K562 (cell line): ENCODE results near the gene BEST1. TPM values are rescaled to one million over a fixed set of nuclear protein-coding genes. Genes with fewer than 3 reads are reported as not detected.
A peak's percentile ranks its signal among the peaks of the same experiment; 100 is the strongest.

Source experiments
- CXXC5 ChIP-seq: fragments of 250-450 bp; sonication (Bioruptor Pico); IDR thresholded peaks from 2 replicates; pipeline ENCODE4 v1.8.0; 2022; ENCODE audit warnings: inconsistent platforms, mild to moderate bottlenecking, moderate library complexity
- FOSL1 ChIP-seq: fragments of 200-800 bp; sonication (Bioruptor generic); conservative IDR thresholded peaks from 2 replicates; pipeline ENCODE4 v1.6.1; 2016; ENCODE audit warnings: missing genetic modification characterization, missing compliant biosample characterization
- LCOR ChIP-seq: sonication (generic); formaldehyde crosslinking; IDR thresholded peaks from 2 replicates; pipeline ENCODE4 v1.8.0; 2022; ENCODE audit warnings: mild to moderate bottlenecking, missing genetic modification reagents
- SMARCA4 ChIP-seq: fragments of 450-650 bp; IDR thresholded peaks from 2 replicates; pipeline ENCODE4 v1.6.1; 2016
- TRIM24 ChIP-seq, 2 experiments: fragments of 450-650 bp; IDR thresholded peaks; 2 replicates each; pipeline ENCODE4 v1.6.1; 2016
- ZC3H11A ChIP-seq: IDR thresholded peaks from 2 replicates; pipeline ENCODE4 v1.6.1; 2012; ENCODE audit warnings: low read depth, low read length, improper control_type of control experiment
- polyA plus RNA-seq, 8 experiments: library from polyadenylated mRNA; depleted of rRNA in 4 of 8; stranded (reverse) in 5 of 8; unstranded in 3 of 8; fragments of >200 nt; fragmentation: Nextera tagmentation in 2 of 8; fragmentation: Illumina TruSeq in 1 of 8; extraction: Ambion mirVana in 2 of 8; extraction: Trizol in 1 of 8; gene quantifications; 2 replicates each; pipeline versions ENCODE4 v1.2.1 to v1.2.3, GENCODE V29; 2011 to 2014; ENCODE audit warnings: inconsistent platforms in 1 of 8, missing spikeins in 1 of 8
- total RNA-seq, 7 experiments: library from RNA; depleted of rRNA in 6 of 7; stranded (reverse); fragments of >200 nt in 6 of 7; fragmentation: Illumina TruSeq in 2 of 7; extraction: Trizol in 2 of 7; gene quantifications; 2 replicates each; pipeline versions ENCODE4 v1.2.1 to v1.2.3, GENCODE V29; 2011 to 2021; ENCODE audit warnings: low replicate concordance in 1 of 7
- TF ChIP-seq, protein P1 (sequence below), 3 experiments: fragments of 200-800 bp in 1 of 3; fragments of 250-450 bp in 1 of 3; fragments of 450-650 bp in 1 of 3; sonication (Bioruptor Pico) in 1 of 3; sonication (Bioruptor generic) in 1 of 3; formaldehyde crosslinking in 1 of 3; IDR thresholded peaks; 2 replicates each; pipeline versions ENCODE4 v1.6.1 to v1.8.0; 2016 to 2022; ENCODE audit warnings: mild to moderate bottlenecking in 2 of 3, missing genetic modification characterization in 2 of 3, missing compliant biosample characterization in 1 of 3, moderate library complexity in 1 of 3
- TF ChIP-seq, protein P2 (sequence below): fragments of 250-450 bp; sonication (Bioruptor Pico); IDR thresholded peaks from 2 replicates; pipeline ENCODE4 v1.5.0; 2021; ENCODE audit warnings: mild to moderate bottlenecking, borderline replicate concordance
- TF ChIP-seq, protein P3 (sequence below), 2 experiments: fragments of 450-650 bp in 1 of 2; sonication (generic) in 1 of 2; formaldehyde crosslinking; conservative IDR thresholded peaks; 2 replicates each; pipeline versions ENCODE4 v1.4.0 to v1.8.1; 2020 to 2022; ENCODE audit warnings: mild to moderate bottlenecking in 1 of 2, missing genetic modification reagents in 1 of 2
- TF ChIP-seq, protein P4 (sequence below): sonication (generic); formaldehyde crosslinking; IDR thresholded peaks from 2 replicates; pipeline ENCODE4 v1.8.0; 2022; ENCODE audit warnings: mild to moderate bottlenecking, low read depth, missing genetic modification reagents
- TF ChIP-seq, protein P5 (sequence below): IDR thresholded peaks from 2 replicates; pipeline ENCODE4 v1.6.1; 2016; ENCODE audit warnings: missing genetic modification characterization, missing compliant biosample characterization

BEST1 gene
- total and polyA plus RNA-seq, 9 of the 15 experiments (the other 6 are each of a cell fraction or from before 2014, with no cell fraction given) = 0.07 to 1.3 (median 0.40) TPM

DNA sequence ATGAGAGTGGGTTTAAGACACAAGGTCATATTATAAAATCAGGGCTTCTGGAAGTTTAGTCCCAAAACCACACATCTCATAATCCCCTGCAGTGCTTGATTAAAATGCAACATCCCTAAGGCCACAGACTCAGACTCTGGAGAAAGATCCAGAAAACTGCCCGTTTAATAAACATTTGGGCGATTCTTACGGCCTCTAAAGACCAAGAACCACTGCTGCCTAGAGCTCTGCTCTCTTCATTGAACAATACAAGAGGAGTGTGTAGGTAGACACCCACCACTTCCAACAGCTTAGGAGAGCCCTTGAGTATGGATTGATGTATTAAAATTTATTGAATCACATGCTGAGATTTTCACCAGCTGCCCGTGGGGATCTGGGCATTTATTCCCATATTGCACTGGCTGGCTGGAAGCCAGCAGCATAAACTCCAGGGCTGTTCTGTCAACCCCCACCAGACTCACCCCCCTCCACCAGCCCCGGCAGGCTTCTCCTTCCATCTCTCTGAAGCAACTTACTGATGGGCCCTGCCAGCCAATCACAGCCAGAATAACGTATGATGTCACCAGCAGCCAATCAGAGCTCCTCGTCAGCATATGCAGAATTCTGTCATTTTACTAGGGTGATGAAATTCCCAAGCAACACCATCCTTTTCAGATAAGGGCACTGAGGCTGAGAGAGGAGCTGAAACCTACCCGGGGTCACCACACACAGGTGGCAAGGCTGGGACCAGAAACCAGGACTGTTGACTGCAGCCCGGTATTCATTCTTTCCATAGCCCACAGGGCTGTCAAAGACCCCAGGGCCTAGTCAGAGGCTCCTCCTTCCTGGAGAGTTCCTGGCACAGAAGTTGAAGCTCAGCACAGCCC is 749 bp upstream of the BEST1 start (continued):
- TF ChIP-seq, protein P1, sequence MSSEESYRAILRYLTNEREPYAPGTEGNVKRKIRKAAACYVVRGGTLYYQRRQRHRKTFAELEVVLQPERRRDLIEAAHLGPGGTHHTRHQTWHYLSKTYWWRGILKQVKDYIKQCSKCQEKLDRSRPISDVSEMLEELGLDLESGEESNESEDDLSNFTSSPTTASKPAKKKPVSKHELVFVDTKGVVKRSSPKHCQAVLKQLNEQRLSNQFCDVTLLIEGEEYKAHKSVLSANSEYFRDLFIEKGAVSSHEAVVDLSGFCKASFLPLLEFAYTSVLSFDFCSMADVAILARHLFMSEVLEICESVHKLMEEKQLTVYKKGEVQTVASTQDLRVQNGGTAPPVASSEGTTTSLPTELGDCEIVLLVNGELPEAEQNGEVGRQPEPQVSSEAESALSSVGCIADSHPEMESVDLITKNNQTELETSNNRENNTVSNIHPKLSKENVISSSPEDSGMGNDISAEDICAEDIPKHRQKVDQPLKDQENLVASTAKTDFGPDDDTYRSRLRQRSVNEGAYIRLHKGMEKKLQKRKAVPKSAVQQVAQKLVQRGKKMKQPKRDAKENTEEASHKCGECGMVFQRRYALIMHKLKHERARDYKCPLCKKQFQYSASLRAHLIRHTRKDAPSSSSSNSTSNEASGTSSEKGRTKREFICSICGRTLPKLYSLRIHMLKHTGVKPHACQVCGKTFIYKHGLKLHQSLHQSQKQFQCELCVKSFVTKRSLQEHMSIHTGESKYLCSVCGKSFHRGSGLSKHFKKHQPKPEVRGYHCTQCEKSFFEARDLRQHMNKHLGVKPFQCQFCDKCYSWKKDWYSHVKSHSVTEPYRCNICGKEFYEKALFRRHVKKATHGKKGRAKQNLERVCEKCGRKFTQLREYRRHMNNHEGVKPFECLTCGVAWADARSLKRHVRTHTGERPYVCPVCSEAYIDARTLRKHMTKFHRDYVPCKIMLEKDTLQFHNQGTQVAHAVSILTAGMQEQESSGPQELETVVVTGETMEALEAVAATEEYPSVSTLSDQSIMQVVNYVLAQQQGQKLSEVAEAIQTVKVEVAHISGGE (CRISPR knock-in tag; IDR thresholded peaks at IDR 0.05) = 0 out of 6 replicates have a peak, but pooled peaks of 1 of the 3 experiments have one; percentile 39
- TF ChIP-seq, protein P2, sequence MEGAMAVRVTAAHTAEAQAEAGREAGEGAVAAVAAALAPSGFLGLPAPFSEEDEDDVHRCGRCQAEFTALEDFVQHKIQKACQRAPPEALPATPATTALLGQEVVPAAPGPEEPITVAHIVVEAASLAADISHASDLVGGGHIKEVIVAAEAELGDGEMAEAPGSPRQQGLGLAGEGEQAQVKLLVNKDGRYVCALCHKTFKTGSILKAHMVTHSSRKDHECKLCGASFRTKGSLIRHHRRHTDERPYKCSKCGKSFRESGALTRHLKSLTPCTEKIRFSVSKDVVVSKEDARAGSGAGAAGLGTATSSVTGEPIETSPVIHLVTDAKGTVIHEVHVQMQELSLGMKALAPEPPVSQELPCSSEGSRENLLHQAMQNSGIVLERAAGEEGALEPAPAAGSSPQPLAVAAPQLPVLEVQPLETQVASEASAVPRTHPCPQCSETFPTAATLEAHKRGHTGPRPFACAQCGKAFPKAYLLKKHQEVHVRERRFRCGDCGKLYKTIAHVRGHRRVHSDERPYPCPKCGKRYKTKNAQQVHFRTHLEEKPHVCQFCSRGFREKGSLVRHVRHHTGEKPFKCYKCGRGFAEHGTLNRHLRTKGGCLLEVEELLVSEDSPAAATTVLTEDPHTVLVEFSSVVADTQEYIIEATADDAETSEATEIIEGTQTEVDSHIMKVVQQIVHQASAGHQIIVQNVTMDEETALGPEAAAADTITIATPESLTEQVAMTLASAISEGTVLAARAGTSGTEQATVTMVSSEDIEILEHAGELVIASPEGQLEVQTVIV (CRISPR knock-in tag) = no peak
- TF ChIP-seq, protein P3, sequence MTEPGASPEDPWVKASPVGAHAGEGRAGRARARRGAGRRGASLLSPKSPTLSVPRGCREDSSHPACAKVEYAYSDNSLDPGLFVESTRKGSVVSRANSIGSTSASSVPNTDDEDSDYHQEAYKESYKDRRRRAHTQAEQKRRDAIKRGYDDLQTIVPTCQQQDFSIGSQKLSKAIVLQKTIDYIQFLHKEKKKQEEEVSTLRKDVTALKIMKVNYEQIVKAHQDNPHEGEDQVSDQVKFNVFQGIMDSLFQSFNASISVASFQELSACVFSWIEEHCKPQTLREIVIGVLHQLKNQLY (CRISPR knock-in tag; conservative IDR thresholded peaks at IDR 0.05) = no peak
- TF ChIP-seq ZC3H11A (no peak), TRIM24 (IDR thresholded peaks at IDR 0.05) (peak; percentile 84 to 94), FOSL1 (tag) (peak; percentile 71), LCOR (CRISPR knock-in tag) (peak; percentile 69; the same call in 1 of the 2 replicates), CXXC5 (CRISPR knock-in tag) (peak; percentile 85), SMARCA4 (peak; percentile 91)
- TF ChIP-seq, protein P4, sequence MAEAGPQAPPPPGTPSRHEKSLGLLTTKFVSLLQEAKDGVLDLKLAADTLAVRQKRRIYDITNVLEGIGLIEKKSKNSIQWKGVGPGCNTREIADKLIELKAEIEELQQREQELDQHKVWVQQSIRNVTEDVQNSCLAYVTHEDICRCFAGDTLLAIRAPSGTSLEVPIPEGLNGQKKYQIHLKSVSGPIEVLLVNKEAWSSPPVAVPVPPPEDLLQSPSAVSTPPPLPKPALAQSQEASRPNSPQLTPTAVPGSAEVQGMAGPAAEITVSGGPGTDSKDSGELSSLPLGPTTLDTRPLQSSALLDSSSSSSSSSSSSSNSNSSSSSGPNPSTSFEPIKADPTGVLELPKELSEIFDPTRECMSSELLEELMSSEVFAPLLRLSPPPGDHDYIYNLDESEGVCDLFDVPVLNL (CRISPR knock-in tag) = no peak
- TF ChIP-seq, protein P5, sequence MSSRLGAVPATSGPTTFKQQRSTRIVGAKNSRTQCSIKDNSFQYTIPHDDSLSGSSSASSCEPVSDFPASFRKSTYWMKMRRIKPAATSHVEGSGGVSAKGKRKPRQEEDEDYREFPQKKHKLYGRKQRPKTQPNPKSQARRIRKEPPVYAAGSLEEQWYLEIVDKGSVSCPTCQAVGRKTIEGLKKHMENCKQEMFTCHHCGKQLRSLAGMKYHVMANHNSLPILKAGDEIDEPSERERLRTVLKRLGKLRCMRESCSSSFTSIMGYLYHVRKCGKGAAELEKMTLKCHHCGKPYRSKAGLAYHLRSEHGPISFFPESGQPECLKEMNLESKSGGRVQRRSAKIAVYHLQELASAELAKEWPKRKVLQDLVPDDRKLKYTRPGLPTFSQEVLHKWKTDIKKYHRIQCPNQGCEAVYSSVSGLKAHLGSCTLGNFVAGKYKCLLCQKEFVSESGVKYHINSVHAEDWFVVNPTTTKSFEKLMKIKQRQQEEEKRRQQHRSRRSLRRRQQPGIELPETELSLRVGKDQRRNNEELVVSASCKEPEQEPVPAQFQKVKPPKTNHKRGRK (tag) = no peak
